Measurements from ENCODE around the gene PSMB7.

- TF ChIP-seq, protein P1, sequence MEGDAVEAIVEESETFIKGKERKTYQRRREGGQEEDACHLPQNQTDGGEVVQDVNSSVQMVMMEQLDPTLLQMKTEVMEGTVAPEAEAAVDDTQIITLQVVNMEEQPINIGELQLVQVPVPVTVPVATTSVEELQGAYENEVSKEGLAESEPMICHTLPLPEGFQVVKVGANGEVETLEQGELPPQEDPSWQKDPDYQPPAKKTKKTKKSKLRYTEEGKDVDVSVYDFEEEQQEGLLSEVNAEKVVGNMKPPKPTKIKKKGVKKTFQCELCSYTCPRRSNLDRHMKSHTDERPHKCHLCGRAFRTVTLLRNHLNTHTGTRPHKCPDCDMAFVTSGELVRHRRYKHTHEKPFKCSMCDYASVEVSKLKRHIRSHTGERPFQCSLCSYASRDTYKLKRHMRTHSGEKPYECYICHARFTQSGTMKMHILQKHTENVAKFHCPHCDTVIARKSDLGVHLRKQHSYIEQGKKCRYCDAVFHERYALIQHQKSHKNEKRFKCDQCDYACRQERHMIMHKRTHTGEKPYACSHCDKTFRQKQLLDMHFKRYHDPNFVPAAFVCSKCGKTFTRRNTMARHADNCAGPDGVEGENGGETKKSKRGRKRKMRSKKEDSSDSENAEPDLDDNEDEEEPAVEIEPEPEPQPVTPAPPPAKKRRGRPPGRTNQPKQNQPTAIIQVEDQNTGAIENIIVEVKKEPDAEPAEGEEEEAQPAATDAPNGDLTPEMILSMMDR (IDR thresholded peaks at IDR 0.05; ENCODE audit: insufficient read depth, low read length, poor library complexity, severe bottlenecking) = peak; percentile 78
- no peak for TF ChIP-seq EZH2phosphoT487 (conservative IDR thresholded peaks at IDR 0.05; ENCODE audit: low read length)
Measured at GRCh38 chr9:124320062-124320973, 94.9 kb downstream of the PSMB7 start.
